Measurements from ENCODE around the gene MIGA2. TPM values are rescaled to one million over a fixed set of nuclear protein-coding genes. Genes with fewer than 3 reads are reported as not detected.

MIGA2 gene
- total RNA-seq, 1 experiment from 2014 or later, result 23.7 TPM

- TF ChIP-seq EZH2 (IDR thresholded peaks at IDR 0.05), result no peak
- no peak for TF ChIP-seq EZH2phosphoT487 (IDR thresholded peaks at IDR 0.05; ENCODE audit: borderline replicate concordance)
- no peak for TF ChIP-seq ZNF274 (IDR thresholded peaks at IDR 0.05; ENCODE audit: low read depth, low read length)
- no peak for TF ChIP-seq SP1 (IDR thresholded peaks at IDR 0.05; ENCODE audit: low read depth)
- TF ChIP-seq SIN3A (IDR thresholded peaks at IDR 0.05; ENCODE audit: low read depth), result no peak
- TF ChIP-seq POLR2AphosphoS5 (IDR thresholded peaks at IDR 0.05; ENCODE audit: low read depth, low read length), result no peak
- TF ChIP-seq EGR1 (IDR thresholded peaks at IDR 0.05; ENCODE audit: low read depth), result no peak
- no peak for TF ChIP-seq CEBPB (IDR thresholded peaks at IDR 0.05; ENCODE audit: low read depth)
- no peak for TF ChIP-seq CBX3 (IDR thresholded peaks at IDR 0.05; ENCODE audit: low read depth)
- TF ChIP-seq RAD21 (IDR thresholded peaks at IDR 0.05; ENCODE audit: low read depth), result no peak
- no peak for TF ChIP-seq POLR2A (IDR thresholded peaks at IDR 0.05; ENCODE audit: borderline replicate concordance, extremely low read depth, insufficient read depth, insufficient read length)
- TF ChIP-seq TCF7L2 (IDR thresholded peaks at IDR 0.05; ENCODE audit: borderline replicate concordance, extremely low read depth, insufficient read depth, insufficient read length), result no peak
- no peak for TF ChIP-seq JUND (IDR thresholded peaks at IDR 0.05)
- no peak for TF ChIP-seq CTCF (IDR thresholded peaks at IDR 0.05 in 2 of 3, conservative IDR thresholded peaks at IDR 0.05 in 1 of 3; ENCODE audit: borderline replicate concordance in 1 of 3, insufficient read depth in 1 of 3, low read depth in 2 of 3, low read length in 2 of 3)
- intact Hi-C loops (cut with micrococcal nuclease), result no loop called here
- Histone ChIP-seq H3K4me3 (replicated peaks in 1 of 2; ENCODE audit: low read depth in 1 of 2, low read length in 2 of 2) (no peak overlapping the region), H3K4me1 (ENCODE audit: control insufficient read depth in 1 of 2, insufficient read depth in 2 of 2, low read length in 2 of 2) (peaks cover 9 to 20% of the 10 kb centered on the region in 2 experiments; a peak in 2 of 4 replicates), H3K9me2 (ENCODE audit: insufficient read depth) (no peaks in the 10 kb centered on the region), H4K20me1 (ENCODE audit: insufficient read depth) (no peaks in the 10 kb centered on the region), H3K9me3 (ENCODE audit: control insufficient read depth in 1 of 2, insufficient read depth in 1 of 2, low read depth in 1 of 2, low read length in 2 of 2) (no peaks in the 10 kb centered on the region), H3K9ac (ENCODE audit: low read length) (no peak overlapping the region), H2AFZ (ENCODE audit: low read depth, low read length, poor library complexity, severe bottlenecking) (no peak overlapping the region), H3K79me2 (ENCODE audit: insufficient read depth, low read length) (peaks cover 5% of the 10 kb centered on the region; the same call in 1 of the 2 replicates), H3K27me3 (ENCODE audit: insufficient read depth, low read length) (no peaks in the 10 kb centered on the region), H3K36me3 (ENCODE audit: control insufficient read depth in 1 of 2, insufficient read depth in 2 of 2, low read length in 2 of 2) (peaks cover 0 to 4% of the 10 kb centered on the region in 2 experiments; a peak in 1 of 4 replicates), H3K27ac (ENCODE audit: low read depth, low read length) (no peak overlapping the region), H3K4me2 (ENCODE audit: low read length) (no peak overlapping the region)
- POLR2A ChIA-PET, result no interaction called here
- BruUV-seq (replicated peaks), result no TSS peak
- CTCF ChIA-PET, result no interaction called here
- RAD21 ChIA-PET (ENCODE audit: low non-redundant PET in 1 of 2, low total read pairs in 2 of 2, uncharacterized antibody in 2 of 2, unreplicated experiment in 2 of 2), result no interaction called here
- ATAC-seq (no peak), DNase-seq (ENCODE audit: low read depth, low spot score) (no peak)
These were observed 3.8 kb downstream of the MIGA2 start for GRCh38 chr9:129040113-129040643.
